HUES64 (cell line): ENCODE measurements around the gene BAZ1B.
"Not testable (repeated sequence)": the region's sequence is repeated elsewhere in the genome, so short reads cannot be mapped to it uniquely, and the experiment has no call there.

Experiments used
- H3K27ac ChIP-seq: 2 replicates; pipeline ENCODE4 v1.7.0; 2013; ENCODE audit warnings: low read depth, low read length, inconsistent platforms
- H3K27me3 ChIP-seq: 2 replicates; pipeline ENCODE4 v1.6.1; 2013; ENCODE audit warnings: mild to moderate bottlenecking, low read length; ENCODE audit not compliant: insufficient read depth
- H3K36me3 ChIP-seq: 2 replicates; pipeline ENCODE4 v1.6.1; 2013; ENCODE audit warnings: mild to moderate bottlenecking, low read length; ENCODE audit not compliant: insufficient read depth
- H3K4me1 ChIP-seq: 2 replicates; pipeline ENCODE4 v1.6.1; 2013; ENCODE audit warnings: mild to moderate bottlenecking, low read length, moderate library complexity; ENCODE audit not compliant: insufficient read depth
- H3K4me3 ChIP-seq: 2 replicates; pipeline ENCODE4 v1.5.1; 2013; ENCODE audit warnings: mild to moderate bottlenecking, low read length, moderate library complexity
- H3K9ac ChIP-seq: 2 replicates; pipeline ENCODE4 v1.6.1; 2013; ENCODE audit warnings: mild to moderate bottlenecking, low read depth, low read length
- H3K9me3 ChIP-seq: 2 replicates; pipeline ENCODE4 v1.6.1; 2013; ENCODE audit warnings: low read depth, low read length; ENCODE audit not compliant: insufficient read depth
- WGBS: fragments of 150-250, 120-280 bp; methylation state at CpG from one replicate; pipeline ENCODE4 v1.1.7; 2013; ENCODE audit warnings: missing lambda C conversion rate; 5-methylcytosine and 5-hydroxymethylcytosine counted together

Gene BAZ1B

DNA sequence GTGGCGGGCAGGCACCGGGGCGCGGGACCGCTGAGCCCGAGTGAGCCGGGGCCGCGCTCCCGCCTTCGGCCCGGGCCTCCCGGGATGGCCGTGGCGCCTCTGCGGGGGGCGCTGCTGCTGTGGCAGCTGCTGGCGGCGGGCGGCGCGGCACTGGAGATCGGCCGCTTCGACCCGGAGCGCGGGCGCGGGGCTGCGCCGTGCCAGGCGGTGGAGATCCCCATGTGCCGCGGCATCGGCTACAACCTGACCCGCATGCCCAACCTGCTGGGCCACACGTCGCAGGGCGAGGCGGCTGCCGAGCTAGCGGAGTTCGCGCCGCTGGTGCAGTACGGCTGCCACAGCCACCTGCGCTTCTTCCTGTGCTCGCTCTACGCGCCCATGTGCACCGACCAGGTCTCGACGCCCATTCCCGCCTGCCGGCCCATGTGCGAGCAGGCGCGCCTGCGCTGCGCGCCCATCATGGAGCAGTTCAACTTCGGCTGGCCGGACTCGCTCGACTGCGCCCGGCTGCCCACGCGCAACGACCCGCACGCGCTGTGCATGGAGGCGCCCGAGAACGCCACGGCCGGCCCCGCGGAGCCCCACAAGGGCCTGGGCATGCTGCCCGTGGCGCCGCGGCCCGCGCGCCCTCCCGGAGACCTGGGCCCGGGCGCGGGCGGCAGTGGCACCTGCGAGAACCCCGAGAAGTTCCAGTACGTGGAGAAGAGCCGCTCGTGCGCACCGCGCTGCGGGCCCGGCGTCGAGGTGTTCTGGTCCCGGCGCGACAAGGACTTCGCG, 88.0 kb downstream of the BAZ1B start:
- Histone ChIP-seq H3K4me3 (peak overlapping the region; percentile 52), H3K9me3 (no peaks in the 10 kb centered on the region)
- 56% methylated on average over 110 of the region's 110 CpGs for WGBS

DNA sequence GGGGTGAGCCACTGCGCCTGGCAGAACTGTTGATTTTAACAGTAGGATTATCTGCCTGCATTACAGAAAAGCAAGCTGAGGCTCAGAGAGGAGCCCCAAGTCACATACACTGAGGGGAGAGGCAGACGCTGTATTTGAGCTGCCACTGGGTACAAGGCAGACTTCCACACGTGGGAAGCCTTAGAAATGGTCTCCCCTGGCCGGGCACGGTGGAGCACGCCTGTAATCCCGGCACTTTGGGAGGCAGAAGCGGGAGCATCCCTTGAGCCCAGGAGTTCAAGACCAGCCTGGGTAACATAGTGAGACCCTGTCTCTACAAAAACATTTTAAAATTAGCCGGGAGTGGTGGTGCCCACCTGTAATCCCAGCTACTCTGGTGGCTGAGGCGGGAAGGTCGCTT, 89.4 kb downstream of the BAZ1B start:
- Histone ChIP-seq H3K27me3 (peaks cover 17% of the 10 kb centered on the region), H3K27ac (no peak overlapping the region), H3K36me3 (no peaks in the 10 kb centered on the region), H3K4me1 (no peaks in the 10 kb centered on the region), H3K9me3 (no peaks in the 10 kb centered on the region), H3K4me3 (no peak overlapping the region), H3K9ac (no peak overlapping the region)
- WGBS, result 90% methylated on average over 11 of the region's 11 CpGs

More for the DNA sequence above, 88.0 kb downstream of the BAZ1B start:
- H3K27me3 ChIP-seq, result peaks cover 17% of the 10 kb centered on the region
- no peak overlapping the region for H3K27ac ChIP-seq
- H3K9ac ChIP-seq, result no peak overlapping the region
- H3K36me3 ChIP-seq, result peaks cover 3% of the 10 kb centered on the region; the same call in 1 of the 2 replicates
- H3K4me1 ChIP-seq, result no peaks in the 10 kb centered on the region

DNA sequence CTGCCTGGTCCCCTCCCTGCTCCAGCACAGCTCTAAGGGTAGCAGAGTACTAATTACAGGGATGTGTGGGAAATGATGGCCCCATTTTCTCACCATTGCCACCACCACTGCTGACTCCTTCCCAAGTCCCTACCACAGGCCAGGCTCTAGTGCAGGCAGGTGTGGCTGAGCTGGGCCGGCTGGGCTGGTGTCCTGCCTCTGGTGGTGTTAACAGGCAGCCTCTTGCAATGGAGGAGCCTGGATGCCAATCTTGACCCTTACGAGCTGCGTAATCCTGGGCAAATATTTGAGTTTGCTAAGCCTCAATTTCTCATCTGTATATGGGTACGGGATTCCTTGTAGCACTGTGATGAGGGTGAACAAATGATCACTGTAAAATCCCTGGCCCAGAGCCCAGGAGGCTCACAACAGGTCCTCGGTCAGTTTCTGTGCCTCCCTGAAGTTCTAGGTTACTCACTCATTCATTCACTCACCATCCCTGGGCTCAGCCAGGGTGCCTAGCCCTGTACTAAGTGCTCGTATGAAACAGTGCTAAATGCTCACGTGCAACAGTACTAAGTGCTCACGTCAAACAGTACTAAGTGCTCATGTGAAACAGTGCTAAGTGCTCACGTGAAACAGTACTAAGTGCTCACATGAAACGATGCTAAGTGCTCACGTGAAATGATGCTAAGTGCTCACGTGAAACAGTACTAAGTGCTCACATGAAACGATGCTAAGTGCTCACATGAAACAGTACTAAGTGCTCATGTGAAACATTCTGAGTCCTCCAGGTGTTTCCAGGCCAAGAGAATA, 90.9 kb downstream of the BAZ1B start:
- no peak overlapping the region for H3K9ac ChIP-seq
- H3K27ac ChIP-seq, result no peak overlapping the region
- WGBS, result 91% methylated on average over 13 of the region's 13 CpGs
- H3K27me3 ChIP-seq, result peaks cover 17% of the 10 kb centered on the region
- no peaks in the 10 kb centered on the region for H3K36me3 ChIP-seq
- H3K4me3 ChIP-seq, result no peak overlapping the region
- H3K9me3 ChIP-seq, result no peaks in the 10 kb centered on the region
- no peaks in the 10 kb centered on the region for H3K4me1 ChIP-seq

DNA sequence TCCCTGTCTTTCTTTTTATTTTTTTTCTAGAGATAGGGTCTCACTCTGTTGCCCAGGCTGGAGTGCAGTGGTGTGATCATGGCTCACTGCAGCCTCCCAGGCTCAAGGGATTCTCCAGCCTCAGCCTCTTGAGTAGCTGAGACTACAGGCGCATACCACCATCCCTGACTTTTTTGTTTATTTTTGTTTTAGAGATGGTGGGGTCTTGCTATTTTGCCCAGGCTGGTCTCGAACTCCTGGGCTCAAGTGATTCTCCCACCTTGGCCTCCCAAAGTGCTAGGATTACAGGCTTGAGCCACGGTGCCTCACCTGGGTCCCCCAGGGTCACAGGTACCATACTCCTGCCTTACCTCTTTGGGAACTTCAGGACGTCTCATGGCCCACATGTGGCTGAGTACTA, 91.6 kb downstream of the BAZ1B start:
- H3K9me3 ChIP-seq, H3K4me3 ChIP-seq, H3K36me3 ChIP-seq, H3K27ac ChIP-seq, H3K4me1 ChIP-seq, H3K9ac ChIP-seq: not testable (repeated sequence)
- 94% methylated on average over 4 of the region's 4 CpGs for WGBS
- H3K27me3 ChIP-seq, result peaks cover 17% of the 10 kb centered on the region

DNA sequence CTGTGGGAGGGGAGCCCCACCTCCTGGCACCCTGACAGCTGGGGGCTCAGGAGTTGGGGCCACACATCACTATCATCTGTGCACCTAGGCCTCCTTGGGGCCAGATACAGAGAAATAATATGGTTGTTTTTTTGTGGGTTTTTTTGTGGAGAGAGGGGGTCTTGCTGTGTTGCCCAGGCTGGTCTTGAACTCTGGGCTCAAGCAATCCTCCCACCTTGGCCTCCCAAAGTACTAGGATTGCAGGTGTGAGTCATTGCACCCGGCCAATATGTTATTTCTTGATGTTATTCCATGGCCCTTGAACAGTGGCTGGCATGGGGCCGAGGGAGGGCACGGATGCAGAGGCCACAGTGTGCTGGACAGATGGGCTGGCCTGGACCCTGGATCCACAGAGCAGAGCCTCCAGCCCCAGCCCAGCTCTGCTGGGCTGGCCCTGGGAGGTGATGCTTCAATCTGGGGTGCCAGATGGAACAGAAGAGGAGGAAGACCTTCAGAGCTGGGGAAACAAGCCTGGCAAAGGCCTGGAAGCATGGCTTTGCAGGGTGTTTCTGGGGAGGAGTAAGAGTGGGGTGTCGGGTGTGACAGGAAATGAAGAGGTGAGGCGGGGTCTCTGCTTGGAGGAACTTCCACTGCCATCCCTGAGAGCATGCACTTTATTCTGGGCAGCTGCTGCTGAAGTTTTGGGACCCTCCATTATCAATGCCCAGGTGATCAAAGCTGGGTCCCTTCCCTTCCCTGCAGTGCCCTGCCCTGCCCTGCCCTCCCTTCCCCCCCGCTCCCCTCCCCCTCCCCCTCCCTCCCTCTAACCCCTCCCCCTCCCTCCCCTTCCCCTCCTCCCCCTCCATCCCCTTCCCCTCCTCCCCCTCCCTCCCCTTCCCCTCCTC, 92.2 kb downstream of the BAZ1B start:
- 86% methylated on average over 5 of the region's 6 CpGs for WGBS
- H3K4me3 ChIP-seq, result no peak overlapping the region
- H3K9ac ChIP-seq, result no peak overlapping the region
- H3K9me3 ChIP-seq, result no peaks in the 10 kb centered on the region
- H3K36me3 ChIP-seq, result no peaks in the 10 kb centered on the region
- no peak overlapping the region for H3K27ac ChIP-seq
- H3K4me1 ChIP-seq, result no peaks in the 10 kb centered on the region
- H3K27me3 ChIP-seq, result peaks cover 10% of the 10 kb centered on the region

DNA sequence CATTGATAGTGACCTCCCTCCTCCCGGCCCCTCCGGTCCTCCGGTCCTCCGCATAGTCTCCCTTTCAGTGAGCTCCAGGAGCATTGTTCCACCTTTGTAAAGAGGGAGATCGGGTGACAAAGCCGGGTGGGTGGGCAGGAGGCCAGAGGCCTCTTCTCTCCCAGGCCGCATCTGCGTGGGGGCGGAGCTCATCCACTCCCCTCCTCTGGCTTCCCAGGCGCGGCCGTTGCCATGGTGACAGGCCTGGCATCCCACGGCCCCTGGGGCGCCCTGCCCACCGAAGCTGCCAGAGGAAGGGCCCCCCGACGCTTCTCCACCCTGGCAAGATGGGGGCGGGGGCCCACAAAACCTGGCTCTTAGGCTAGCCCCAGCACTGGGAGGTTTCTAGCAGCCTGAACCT, 92.9 kb downstream of the BAZ1B start:
- no peak overlapping the region for H3K27ac ChIP-seq

DNA sequence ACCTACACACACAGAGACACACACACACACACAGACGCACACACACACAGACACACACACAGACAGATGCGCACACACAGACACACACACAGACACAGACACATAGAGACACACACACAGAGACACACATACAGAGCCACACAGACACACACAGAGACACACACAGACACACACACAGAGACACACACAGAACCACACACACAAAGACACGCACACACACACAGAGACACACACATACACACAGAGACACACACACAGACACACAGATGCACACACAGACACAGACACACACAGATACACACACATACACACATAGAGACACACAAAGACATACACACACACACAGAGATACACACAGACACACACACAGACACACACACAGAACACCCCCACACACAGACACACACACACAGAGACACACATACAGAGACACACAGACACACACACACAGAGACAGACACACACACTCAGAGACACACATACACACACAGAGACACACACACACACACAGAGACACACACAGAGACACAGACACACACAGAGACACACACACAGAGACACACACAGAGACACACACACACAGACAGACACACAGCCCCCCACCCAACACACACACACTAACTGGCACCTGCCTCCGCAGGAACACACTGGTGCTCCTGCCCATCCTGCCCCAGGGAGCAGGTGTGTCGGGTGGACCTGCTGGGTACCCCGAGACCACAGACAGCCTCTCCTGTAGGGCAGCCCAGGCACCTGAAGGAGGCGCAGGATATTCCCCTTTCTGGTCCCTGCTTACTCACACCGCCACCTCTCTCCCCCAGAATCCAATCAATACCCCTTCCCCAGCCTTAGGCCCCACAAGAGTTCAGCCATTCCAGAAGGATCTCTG, 93.9 kb downstream of the BAZ1B start:
- Histone ChIP-seq H3K9ac (no peak overlapping the region), H3K4me1 (0 out of 2 replicates have a peak, but pooled peaks cover 4% of the 10 kb centered on the region), H3K4me3 (no peak overlapping the region), H3K27ac (no peak overlapping the region), H3K27me3 (no peaks in the 10 kb centered on the region), H3K9me3 (no peaks in the 10 kb centered on the region), H3K36me3 (no peaks in the 10 kb centered on the region)
- 91% methylated on average over 8 of the region's 8 CpGs for WGBS

More for the DNA sequence above, 92.9 kb downstream of the BAZ1B start:
- no peak overlapping the region for H3K9ac ChIP-seq
- H3K4me3 ChIP-seq, result 0 out of 2 replicates have a peak overlapping the region, but pooled peaks have one; percentile 15
- no peaks in the 10 kb centered on the region for H3K4me1 ChIP-seq
- 26% methylated on average over 18 of the region's 18 CpGs for WGBS
- no peaks in the 10 kb centered on the region for H3K9me3 ChIP-seq
- H3K27me3 ChIP-seq, result peaks cover 4% of the 10 kb centered on the region
- H3K36me3 ChIP-seq, result no peaks in the 10 kb centered on the region

DNA sequence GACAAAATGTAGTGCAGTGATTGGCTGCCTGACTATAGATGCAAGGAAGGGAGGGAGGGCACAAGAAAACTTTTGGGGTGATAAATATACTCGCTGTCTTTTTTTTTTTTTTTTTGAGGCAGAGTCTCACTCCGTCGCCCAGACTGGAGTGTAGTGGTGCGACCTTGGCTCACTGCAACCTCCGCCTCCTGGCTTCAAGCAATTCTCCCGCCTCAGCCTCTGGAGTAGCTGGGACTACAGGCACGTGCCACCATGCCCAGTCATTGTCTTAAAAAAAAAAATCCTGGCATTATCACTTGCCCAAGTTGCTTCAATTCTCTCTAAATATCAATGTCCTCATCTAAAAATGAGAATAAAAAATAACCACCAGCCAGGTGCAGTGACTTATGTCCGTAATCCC, 96.1 kb downstream of the BAZ1B start:
- Histone ChIP-seq H3K27me3 (no peaks in the 10 kb centered on the region), H3K36me3 (no peaks in the 10 kb centered on the region), H3K27ac (no peak overlapping the region), H3K9me3 (no peaks in the 10 kb centered on the region), H3K4me1 (0 out of 2 replicates have a peak, but pooled peaks cover 4% of the 10 kb centered on the region), H3K4me3 (no peak overlapping the region), H3K9ac (no peak overlapping the region)
- WGBS, result 92% methylated on average over 8 of the region's 8 CpGs

DNA sequence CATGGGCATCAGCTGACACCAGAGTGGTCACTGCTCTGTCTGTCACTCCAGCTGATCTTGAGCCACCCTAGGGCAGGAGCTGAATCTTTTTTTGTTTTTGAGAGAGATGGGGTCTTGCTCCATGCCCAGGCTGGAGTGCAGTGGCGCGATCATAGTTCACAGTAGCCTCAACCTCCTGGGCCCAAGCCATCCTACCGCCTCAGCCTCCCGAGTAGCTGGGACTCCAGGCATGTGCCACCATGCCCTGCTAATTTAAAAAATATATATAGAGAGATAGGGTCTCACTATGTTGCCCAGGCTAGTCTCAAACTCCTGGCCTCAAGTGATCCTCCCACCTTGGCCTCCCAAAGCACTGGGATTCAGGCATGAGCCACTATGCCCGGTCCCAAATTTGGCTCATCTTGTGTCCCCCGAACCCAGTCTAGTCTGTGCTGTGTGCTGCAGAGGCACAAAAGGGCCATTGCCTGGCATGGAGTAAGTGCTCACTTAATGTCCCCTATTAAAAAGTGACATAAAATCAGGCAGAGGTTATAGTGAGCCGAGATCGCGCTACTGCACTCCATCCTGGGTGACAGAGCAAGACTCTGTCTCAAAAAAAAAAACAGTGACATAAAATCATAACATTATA, 96.6 kb downstream of the BAZ1B start:
- 96% methylated on average over 6 of the region's 9 CpGs for WGBS

DNA sequence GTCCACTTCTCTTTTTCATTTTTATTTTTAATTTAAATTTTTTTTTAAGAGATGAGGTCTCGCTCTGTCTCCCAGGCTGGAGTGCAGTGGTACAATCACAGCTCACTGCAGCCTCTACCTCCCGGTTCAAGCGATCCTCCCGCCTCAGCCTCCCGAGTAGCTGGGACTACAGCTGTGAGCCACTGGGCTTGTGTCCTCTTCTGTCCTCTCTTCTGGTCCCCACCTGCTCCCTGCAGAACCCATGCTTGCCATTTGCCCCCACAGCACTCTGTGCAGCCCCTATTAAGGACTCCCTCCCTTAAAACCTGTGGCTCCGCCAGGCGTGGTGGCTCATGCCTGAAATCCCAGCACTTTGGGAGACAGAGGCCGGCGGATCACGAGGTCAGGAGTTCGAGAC, 97.6 kb downstream of the BAZ1B start:
- H3K36me3 ChIP-seq, result no peaks in the 10 kb centered on the region
- H3K9me3 ChIP-seq, result no peaks in the 10 kb centered on the region
- no peaks in the 10 kb centered on the region for H3K27me3 ChIP-seq
- 0 out of 2 replicates have a peak, but pooled peaks cover 4% of the 10 kb centered on the region for H3K4me1 ChIP-seq
- 93% methylated on average over 11 of the region's 11 CpGs for WGBS
- H3K4me3 ChIP-seq, result peak overlapping the region; percentile 42; the same call in 1 of the 2 replicates
- no peak overlapping the region for H3K9ac ChIP-seq
- H3K27ac ChIP-seq, result no peak overlapping the region

More for the DNA sequence above, 96.6 kb downstream of the BAZ1B start:
- H3K9ac ChIP-seq, result no peak overlapping the region
- H3K4me1 ChIP-seq, result 0 out of 2 replicates have a peak, but pooled peaks cover 4% of the 10 kb centered on the region
- H3K9me3 ChIP-seq, result no peaks in the 10 kb centered on the region
- H3K27me3 ChIP-seq, result no peaks in the 10 kb centered on the region
- no peak overlapping the region for H3K4me3 ChIP-seq
- no peaks in the 10 kb centered on the region for H3K36me3 ChIP-seq
- H3K27ac ChIP-seq, result no peak overlapping the region
